ENCODE data around the gene SH2D3C. TPM values are rescaled to one million over a fixed set of nuclear protein-coding genes. Genes with fewer than 3 reads are reported as not detected.

Gene SH2D3C
- total and polyA plus RNA-seq, 2 of the 8 experiments (the other 6 are each of a cell fraction or from before 2014, with no cell fraction given): 6.4 to 8.1 TPM

GRCh38 chr9:127809002-127809539, 30.6 kb upstream of the SH2D3C start (continued):
- no peak for TF ChIP-seq RFX5 (IDR thresholded peaks at IDR 0.05; ENCODE audit: borderline replicate concordance, low read depth, low read length)
